HG03095 (cell line): ENCODE results near the gene NAV3.

Experiments used
- ATAC-seq: cut with Tn5 transposase; IDR thresholded peaks from one replicate; pipeline ENCODE4 v1.9.1; 2021; ENCODE audit warnings: moderate library complexity; ENCODE audit not compliant: unreplicated experiment

Gene NAV3

DNA sequence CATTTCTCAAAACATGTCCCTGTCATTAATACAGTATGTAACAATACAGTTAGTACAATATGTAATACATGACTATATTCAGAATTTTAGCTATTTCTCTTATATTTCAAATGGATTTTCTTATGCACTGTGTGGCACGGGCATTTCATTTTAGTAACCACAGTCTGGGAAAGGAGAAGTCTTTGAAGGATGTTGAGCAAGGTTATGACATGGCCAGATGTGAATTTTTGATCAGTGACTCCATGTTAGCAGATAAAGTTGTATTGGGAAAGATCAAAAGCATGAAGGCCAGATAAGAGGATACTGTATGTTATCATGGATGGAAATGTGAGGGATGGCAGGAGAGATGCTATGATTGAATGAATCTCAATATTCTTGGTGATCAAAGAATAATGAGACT is 285.2 kb downstream of the NAV3 start:
- no peak for ATAC-seq

DNA sequence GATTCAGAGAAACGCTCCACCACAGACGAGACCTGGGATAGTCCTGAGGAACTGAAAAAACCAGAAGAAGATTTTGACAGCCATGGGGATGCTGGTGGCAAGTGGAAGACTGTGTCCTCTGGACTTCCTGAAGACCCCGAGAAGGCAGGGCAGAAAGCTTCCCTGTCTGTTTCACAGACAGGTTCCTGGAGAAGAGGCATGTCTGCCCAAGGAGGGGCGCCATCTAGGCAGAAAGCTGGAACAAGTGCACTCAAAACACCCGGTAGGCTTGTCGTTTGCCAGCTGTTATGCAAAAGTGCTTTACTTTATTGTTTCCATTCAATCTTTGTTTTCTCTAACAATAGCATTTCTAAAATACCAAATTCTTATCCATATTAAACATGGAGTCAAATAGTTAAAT is 287.3 kb downstream of the NAV3 start:
- no peak for ATAC-seq

DNA sequence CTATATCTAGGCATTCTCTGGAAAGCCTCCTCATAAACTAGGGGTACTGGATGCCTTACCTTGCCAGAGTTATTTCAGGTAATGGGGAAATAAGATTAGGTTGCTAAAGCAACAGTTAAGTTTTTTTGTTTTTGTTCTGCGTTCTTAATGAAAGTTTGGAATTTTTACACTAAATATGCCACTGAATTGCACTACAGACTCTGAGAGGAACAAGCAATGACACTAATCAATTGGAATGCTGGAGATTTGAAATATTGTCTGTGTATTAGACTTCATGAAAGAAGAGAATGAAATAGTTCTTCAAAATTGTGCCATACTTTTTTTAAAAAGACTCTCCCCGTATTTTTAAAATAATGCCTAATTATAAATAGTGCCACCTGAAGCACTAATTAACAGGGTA is 287.8 kb downstream of the NAV3 start:
- no peak for ATAC-seq

DNA sequence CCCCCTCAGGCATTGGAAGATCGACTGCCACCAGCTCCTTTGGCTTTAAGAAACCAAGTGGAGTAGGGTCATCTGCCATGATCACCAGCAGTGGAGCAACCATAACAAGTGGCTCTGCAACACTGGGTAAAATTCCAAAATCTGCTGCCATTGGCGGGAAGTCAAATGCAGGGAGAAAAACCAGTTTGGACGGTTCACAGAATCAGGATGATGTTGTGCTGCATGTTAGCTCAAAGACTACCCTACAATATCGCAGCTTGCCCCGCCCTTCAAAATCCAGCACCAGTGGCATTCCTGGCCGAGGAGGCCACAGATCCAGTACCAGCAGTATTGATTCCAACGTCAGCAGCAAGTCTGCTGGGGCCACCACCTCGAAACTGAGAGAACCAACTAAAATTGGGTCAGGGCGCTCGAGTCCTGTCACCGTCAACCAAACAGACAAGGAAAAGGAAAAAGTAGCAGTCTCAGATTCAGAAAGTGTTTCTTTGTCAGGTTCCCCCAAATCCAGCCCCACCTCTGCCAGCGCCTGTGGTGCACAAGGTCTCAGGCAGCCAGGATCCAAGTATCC is 288.7 kb downstream of the NAV3 start:
- no peak for ATAC-seq

DNA sequence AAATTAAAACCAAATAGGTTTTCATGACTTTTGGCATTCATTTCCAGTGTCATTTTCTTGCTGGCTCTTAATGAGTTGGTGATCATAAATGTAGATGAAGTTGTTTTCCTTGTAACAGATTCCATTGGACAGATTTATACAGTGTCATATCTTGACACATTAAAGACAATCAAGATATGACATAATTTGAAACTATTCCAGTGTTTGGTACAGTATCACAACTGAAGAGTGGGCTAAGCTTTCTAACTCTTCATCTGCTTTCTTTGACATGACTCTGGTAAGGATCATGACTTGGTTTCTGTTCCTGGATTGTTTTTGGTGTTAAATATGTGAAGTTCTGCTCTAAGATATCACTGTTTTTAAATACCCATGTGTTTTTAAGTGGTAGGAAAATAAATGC is 289.6 kb downstream of the NAV3 start:
- no peak for ATAC-seq

DNA sequence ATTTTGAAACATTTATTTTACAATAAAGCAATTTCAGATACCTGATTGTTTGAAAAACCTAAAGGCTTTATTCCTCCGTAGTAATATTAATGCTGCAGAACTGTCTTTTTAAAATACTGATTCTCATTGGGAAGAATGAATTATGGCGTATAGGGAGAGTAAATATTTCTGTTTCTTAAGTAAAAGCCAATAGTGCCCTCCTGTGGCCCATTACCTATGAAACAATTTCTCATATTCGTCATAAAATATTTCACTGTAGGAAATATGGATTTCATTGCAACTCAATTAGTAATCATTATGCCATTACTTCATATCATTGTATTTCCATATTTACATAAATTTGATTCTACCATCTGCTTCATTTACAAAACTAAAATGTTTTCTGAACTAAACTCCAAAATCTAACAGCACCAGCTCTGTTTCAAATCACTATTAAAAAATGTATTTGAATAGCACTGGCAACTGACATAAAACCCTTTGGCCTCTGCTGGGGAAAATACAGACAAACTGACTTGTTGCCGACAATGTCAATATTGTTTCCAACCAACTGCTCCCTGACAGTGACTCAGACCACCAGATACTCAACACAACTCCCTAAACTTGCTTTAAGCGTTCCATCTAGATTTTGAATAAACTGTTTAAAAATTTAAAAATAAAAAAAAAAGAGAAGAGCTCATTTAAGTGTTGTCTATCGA is 290.3 kb downstream of the NAV3 start:
- ATAC-seq = no peak

DNA sequence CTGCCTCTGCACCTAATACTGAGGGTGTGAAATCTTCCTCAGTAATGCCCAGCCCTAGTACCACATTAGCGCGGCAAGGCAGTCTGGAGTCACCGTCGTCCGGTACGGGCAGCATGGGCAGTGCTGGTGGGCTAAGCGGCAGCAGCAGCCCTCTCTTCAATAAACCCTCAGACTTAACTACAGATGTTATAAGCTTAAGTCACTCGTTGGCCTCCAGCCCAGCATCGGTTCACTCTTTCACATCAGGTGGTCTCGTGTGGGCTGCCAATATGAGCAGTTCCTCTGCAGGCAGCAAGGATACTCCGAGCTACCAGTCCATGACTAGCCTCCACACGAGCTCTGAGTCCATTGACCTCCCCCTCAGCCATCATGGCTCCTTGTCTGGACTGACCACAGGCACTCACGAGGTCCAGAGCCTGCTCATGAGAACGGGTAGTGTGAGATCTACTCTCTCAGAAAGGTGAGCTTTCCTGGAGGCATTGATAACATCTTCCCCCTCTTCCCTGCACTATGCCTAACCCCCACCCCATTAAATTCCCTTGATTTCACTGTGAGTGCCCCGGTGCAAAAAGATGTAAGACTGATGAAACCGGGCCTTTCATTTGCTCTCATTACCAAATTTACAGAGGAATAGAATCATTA is 291.4 kb downstream of the NAV3 start:
- ATAC-seq = no peak

DNA sequence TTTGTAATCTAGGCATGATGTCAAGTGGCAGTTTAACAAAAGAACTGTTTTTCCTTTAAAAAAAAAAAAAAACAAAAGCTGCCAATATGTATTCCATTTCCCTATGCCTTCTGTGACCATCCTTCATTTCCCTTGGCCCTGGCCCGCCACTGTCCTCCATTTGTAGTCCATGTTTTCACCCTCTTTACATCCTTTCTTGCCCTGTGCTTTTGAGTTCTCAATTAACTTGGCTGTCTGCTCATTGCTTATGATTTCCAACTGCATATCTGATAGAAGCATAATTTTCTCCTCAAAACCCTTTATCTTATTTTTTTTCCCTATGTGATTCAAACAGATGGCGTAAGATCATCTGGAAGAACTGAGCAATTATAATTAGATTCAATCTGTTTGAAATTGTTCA is 297.5 kb downstream of the NAV3 start:
- no peak for ATAC-seq

DNA sequence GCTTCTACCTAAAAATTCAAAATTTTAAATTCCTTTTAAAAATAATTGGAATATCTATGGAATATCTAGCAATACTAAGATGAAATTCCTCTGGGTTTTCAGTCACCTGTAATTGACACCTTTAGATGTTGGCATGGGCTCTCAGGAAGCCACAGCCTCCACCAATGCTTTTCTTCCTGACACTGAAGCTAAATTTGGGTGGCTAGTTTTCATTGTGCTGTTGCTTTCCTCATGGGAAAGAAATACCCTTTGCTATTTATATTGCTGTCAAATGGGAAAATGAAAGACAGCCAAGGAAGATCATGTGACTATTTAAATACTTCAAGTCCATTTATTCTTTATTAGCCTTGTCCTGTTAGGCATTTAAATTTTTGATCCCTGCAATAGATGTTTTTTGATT is 313.0 kb downstream of the NAV3 start:
- ATAC-seq = no peak

DNA sequence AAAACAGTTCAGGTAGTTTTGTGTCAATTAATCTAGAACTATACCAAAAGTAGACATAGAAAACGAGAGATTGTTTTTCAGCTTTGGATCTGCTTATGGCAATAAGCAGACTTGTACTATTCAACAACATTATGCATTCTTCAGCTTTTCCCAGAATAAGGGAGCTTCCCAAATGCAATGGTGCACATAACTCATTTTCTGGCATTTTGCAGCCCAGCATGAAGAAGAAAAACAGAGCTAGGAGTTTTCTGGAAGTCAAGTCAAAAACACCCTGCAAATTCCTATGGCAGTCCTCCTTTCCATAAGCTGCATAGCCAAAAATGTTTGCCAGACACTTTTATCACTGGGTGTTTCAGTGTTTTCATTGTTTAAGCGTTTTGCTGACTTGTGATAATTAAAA is 314.7 kb downstream of the NAV3 start:
- ATAC-seq = no peak

DNA sequence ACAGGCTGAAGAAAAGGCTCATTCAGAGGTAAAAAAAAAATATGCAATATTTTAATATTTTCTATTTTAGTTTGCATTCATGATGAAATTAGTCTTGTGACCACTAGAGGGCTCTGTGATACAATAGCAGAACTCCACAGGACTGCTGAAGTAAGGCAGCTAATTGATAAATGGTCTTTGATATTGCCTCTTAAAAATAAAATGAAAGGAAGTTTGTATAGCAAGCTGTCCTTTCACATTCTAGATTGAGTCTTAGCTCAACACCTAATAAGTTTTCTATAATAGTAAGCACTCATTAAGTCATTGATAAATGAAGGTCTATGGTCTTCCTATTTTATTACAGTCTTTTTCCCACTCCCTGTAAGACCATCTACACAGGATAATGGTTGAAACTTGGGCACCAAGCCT is 315.7 kb downstream of the NAV3 start:
- ATAC-seq = peak; percentile 66

DNA sequence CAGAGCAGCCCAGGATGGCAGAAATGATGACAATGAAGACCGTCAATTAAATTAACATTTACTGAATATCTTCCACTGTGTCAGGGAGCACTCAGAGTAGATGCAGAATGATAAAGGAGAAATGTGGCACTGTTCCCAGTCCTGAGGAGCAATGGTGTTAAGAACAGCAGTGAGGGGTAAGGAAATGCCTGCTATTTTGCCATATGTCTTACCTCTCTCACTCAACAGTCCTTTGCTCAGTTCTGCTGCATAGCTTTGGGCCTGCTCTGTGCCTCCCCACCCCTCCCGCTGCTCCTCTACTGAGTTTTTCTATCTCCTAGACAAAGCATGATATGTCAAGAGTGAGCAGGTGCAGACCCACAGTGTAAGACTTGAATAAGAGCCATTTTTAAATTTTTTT is 318.8 kb downstream of the NAV3 start:
- no peak for ATAC-seq

DNA sequence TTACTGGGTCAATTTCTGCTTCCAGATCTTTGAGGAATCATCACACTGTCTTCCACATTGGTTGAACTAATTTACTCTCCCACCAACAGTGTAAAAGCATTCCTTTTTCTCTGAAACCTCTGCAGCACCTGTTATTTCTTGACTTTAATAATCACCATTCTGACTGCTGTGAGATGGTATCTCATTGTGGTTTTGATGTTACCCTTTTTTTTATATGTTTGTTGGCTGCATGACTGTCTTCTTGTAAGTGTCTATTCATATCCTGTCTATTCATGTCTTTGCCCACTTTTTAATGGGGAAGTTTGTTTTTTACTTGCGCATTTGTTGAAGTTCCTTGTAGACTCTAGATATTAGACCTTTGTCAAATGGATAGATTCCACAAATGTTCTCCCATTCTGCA is 324.9 kb downstream of the NAV3 start:
- no peak for ATAC-seq

DNA sequence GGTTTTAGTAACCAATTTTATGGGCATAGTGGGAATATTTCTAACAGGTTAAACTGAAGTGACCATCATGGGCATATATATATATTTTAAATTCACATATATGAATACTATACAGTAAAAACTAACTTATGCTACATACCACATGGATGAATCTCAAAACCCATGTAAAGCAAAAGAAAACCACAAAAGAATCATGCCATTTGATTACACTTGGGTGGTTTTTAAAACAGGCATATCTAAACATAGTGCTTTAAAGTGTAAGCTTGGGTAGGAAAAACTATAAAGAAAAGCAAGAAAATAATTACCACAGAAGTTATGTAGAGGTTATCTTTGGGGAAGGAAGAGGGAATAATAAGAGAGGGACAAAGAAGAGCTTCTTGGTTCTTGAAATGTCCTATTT is 326.1 kb downstream of the NAV3 start:
- no peak for ATAC-seq

DNA sequence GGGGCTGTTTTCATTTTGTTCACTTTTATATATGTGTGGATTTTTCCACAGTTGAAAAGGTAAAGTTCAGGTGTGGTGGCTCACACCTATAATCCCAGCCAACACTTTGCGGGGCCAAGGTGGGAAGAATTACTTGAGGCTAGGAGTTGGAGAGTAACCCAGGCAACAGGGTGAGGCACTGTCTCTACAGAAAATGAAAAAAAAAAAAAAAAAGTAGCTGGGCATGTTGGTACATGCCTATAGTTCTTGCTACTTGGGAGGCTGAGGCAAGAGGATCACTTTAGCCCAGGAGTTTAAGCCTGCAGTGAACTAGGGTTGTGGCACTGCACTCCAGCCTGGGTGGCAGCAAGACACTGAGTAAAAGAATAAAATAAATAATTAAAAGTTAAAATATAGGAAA is 326.5 kb downstream of the NAV3 start:
- no peak for ATAC-seq

DNA sequence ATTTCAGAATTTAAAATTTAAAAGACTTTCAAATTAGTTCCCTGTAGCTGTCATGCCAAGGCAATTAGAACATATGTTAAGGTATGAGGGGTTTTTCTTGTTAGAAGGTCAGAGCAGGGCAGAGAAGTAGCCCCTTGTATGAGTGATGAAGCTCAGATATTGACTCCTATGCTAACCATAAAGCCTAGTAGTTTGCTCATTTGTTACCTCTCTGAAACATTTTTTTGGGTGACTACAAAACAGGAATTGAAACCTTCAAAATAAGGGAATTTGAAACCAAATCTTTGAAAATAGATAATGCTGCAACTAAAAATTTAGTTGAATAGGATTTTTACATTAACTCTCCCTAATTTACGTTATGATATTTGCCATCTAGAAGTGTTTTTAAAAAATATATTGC is 333.5 kb downstream of the NAV3 start:
- no peak for ATAC-seq

DNA sequence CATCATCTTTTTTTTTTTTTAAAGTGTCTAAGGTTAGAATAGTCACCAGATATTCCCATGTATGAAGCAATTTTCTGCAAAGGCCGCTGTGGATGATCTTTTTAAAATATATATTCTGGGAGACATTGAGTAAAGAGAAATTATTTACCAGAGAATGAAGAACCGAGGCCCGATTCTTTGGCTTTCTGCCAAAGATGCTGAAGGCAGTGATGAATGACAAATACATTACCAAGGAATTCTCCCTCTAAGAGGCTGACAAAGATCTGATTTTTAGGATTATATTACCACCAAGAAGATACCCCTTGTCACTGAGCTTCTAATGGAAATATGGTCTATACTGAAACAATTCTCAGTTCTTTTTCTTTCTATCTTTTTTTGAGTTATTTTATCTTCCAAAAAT is 336.8 kb downstream of the NAV3 start:
- ATAC-seq = no peak

DNA sequence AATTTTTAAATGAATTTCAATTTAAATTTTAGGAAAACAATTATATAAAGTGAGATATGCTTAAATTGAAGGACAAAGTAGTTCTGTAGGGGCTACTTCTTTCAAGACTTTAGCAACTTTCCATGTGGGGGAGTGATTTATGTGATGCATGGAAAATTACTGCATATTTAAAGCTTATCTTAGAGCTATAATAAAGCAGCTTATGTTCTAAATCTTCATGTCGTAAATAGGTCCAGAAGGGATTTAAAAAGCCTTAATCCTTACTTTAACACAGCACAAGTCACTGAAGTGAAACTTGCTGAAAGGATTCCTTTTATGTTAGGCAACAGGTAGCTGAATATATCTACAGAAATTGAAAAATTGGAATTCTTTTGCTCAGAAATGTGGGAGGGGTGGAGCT is 340.4 kb downstream of the NAV3 start:
- no peak for ATAC-seq

DNA sequence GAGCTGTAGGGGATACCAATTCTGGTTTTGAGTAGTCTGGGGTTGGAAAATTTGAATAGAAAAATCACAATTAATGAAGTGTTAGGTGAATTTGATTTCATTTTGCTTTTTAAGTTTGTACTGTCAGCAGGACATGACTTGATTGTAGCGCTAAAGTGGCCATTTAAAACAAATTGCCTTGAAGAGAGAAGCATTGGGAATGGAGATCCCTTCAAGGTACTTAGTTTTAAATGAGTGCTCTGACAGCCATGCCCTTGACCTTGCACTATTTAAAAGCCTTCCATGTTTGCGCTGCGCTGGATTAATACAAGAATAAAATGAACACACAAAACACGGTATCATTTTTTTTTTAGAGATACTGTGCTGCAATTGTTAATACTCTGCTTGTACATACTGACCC is 345.9 kb downstream of the NAV3 start:
- no peak for ATAC-seq

DNA sequence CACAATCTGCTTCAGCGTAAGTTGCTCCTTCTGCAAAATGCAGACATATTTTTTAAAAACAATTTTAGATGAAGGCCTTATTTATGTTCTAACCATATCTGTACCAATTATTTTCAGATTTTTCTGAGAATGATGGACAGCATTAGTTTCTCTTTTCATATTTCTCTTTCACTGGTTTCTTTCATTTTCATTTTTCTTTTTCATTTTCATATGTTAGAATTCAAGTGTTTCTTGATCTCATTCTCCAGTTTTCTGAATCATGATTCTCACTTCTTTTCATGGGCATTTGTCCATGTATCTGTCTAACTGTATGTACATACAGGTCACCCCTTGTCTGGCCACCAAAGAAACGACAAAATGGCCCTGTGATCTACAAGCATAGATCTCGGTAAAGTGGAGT is 346.6 kb downstream of the NAV3 start:
- no peak for ATAC-seq

DNA sequence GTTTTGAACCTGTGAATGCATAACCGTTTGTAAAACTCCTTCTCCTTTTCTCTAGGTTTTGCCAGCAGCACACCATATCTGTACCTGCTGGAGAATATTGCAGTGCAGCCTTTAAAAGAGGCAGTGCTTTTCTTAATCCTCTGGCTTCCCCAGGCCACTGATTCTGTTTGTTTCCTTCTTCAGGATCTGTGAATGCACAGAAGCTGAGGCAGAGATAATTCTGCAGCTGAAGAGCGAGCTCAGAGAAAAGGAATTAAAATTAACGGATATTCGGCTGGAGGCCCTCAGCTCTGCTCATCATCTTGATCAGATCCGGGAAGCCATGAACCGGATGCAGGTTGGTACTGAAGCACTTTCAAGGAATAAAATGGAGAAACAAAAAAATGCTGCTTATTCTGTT is 348.7 kb downstream of the NAV3 start:
- no peak for ATAC-seq

DNA sequence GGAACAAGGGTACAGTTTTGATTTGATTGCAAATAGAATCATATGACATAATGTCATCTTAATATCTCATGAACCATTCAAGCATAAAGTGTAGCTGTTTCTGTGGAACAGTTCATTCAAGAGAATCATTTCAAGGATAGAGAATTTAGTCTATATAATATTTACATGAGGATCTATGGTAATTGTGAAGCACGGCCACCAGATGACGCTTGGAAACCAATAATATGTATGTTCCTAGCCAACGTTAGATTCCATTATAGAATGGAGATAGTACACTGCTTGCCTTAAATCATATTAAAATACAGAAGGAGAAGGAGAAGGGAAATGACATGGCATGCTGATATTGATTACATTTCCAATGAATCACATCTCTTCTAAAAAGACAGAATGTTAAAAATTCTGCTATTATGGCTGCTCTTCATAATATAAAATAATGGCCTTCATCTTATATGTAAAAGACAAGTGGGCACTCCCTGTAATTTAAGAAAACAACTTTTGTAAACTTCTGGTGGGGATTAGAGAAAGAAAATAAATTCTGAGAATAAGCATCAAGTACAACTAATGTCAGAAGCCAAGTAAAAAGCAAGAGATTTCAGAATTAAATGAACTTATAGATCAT is 351.0 kb downstream of the NAV3 start:
- ATAC-seq = no peak
